ENCODE data around the gene GALNT18. TPM values are rescaled to one million over a fixed set of nuclear protein-coding genes. Genes with fewer than 3 reads are reported as not detected.
A peak's percentile ranks its signal among the peaks of the same experiment; 100 is the strongest.

GALNT18 gene
- total RNA-seq, 6 experiments from 2014 or later, result 3.7 to 11.4 (median 7.8) TPM

DNA sequence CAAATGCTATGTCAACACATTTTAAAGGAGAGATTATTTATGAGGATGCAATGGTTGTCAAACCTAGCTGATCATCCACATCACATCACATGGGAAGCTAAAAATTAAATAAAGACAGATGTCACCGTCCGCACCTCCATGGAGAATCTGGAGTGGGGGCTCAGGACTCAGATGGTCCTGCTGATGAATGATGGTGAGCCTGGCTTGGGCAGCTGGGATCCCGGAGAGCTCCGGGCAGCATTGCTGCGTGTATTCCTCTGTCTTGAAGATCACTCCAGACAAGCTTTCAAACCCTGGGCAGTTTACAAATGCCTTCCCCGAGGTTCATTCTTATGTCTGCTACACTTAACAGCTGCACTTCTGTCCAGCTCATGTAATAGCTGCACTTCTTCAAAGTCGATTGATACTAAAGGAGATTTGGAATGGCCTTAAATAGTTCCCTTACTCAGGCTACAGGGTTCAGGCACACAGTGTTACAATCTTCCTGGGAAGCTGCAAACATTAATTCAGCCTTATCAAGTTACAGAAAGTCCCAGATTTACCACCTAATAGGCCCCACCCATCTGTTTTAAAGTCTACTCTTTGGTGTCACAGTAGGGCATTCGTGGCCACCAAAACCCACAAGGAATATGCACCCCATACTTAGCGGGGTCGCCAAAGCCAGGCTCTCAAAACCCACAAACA is 234.0 kb downstream of the GALNT18 start:
- intact Hi-C loops (cut with DNase I), result no loop called here
- Histone ChIP-seq H3K36me3 (no peaks in the 10 kb centered on the region), H3K4me1 (peaks cover 0 to 7% (median 0%) of the 10 kb centered on the region in 4 donors), H3K27me3 (no peaks in the 10 kb centered on the region), H3K27ac (no peak overlapping the region), H3K4me3 (no peak overlapping the region), H3K9me3 (no peaks in the 10 kb centered on the region)
- 87% methylated on average over 7 of the region's 10 CpGs for WGBS (ENCODE audit: insufficient coverage, low coverage, low lambda C conversion rate, missing lambda C conversion rate)
- TF ChIP-seq, protein P1, sequence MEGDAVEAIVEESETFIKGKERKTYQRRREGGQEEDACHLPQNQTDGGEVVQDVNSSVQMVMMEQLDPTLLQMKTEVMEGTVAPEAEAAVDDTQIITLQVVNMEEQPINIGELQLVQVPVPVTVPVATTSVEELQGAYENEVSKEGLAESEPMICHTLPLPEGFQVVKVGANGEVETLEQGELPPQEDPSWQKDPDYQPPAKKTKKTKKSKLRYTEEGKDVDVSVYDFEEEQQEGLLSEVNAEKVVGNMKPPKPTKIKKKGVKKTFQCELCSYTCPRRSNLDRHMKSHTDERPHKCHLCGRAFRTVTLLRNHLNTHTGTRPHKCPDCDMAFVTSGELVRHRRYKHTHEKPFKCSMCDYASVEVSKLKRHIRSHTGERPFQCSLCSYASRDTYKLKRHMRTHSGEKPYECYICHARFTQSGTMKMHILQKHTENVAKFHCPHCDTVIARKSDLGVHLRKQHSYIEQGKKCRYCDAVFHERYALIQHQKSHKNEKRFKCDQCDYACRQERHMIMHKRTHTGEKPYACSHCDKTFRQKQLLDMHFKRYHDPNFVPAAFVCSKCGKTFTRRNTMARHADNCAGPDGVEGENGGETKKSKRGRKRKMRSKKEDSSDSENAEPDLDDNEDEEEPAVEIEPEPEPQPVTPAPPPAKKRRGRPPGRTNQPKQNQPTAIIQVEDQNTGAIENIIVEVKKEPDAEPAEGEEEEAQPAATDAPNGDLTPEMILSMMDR (IDR thresholded peaks at IDR 0.05), result no peak
- TF ChIP-seq POLR2A (IDR thresholded peaks at IDR 0.05), result no peak
- no peak for DNase-seq
- ATAC-seq, result no peak

DNA sequence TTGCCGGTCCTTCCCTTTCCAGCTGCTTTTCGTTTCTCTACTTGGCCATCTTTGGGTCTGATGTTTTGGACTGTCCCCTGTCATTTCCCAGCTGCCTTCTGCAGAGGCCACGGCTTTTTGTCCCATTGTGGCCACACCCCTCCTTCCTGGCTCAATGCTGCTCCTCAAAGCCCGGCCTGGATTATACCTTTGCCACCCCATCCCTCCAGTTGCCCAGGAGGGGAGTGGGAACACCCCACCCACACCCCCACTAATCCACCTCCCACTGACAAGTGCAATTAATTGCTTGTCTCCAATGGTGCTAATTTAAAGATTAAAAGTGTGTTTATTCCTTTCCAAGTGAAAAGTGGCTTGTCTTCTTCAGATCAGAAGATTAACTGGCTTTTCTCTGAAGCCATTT is 234.6 kb downstream of the GALNT18 start:
- no peak for TF ChIP-seq POLR2A (IDR thresholded peaks at IDR 0.05)
- TF ChIP-seq, protein P1 (IDR thresholded peaks at IDR 0.05), result no peak
- WGBS (ENCODE audit: insufficient coverage, low coverage, low lambda C conversion rate, missing lambda C conversion rate), result 67% methylated on average over 4 of the region's 4 CpGs
- intact Hi-C loops (cut with DNase I), result no loop called here

DNA sequence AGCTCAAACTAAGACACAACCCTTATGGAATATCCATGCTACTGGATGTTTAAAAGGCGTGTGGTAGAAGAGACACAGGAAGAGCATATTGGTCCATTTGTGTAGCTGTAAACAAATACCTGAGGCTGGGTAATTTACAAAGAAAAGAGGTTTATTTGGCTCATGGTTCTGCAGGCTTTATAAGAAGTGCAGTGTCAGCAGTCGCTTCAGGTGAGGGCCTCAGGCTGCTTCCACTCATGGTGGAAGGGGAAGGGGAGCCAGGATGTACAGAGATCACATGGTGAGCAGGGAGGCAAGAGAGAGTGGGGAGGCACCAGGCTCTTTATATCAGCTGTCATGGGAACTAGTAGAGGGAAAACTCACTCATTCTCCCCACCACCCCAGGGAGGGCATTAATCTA is 237.0 kb downstream of the GALNT18 start:
- H3K4me1 ChIP-seq, result peaks cover 0 to 7% (median 0%) of the 10 kb centered on the region in 4 donors
- 100% methylated on average over 2 of the region's 2 CpGs for WGBS (ENCODE audit: insufficient coverage, low coverage, low lambda C conversion rate, missing lambda C conversion rate)
- H3K27ac ChIP-seq, result no peak overlapping the region
- intact Hi-C loops (cut with DNase I), result no loop called here
- ATAC-seq (no peak), DNase-seq (no peak)
- H3K36me3 ChIP-seq, result no peaks in the 10 kb centered on the region
- no peak for TF ChIP-seq POLR2A (IDR thresholded peaks at IDR 0.05)
- TF ChIP-seq, protein P1 (IDR thresholded peaks at IDR 0.05), result no peak
- H3K4me3 ChIP-seq, result no peak overlapping the region
- no peaks in the 10 kb centered on the region for H3K27me3 ChIP-seq
- H3K9me3 ChIP-seq, result no peaks in the 10 kb centered on the region

More for the DNA sequence above, 234.6 kb downstream of the GALNT18 start:
- Histone ChIP-seq H3K27me3 (no peaks in the 10 kb centered on the region), H3K9me3 (no peaks in the 10 kb centered on the region), H3K36me3 (no peaks in the 10 kb centered on the region), H3K27ac (no peak overlapping the region), H3K4me3 (no peak overlapping the region), H3K4me1 (peaks cover 0 to 7% (median 0%) of the 10 kb centered on the region in 4 donors)
- no peak for ATAC-seq
- DNase-seq, result no peak

DNA sequence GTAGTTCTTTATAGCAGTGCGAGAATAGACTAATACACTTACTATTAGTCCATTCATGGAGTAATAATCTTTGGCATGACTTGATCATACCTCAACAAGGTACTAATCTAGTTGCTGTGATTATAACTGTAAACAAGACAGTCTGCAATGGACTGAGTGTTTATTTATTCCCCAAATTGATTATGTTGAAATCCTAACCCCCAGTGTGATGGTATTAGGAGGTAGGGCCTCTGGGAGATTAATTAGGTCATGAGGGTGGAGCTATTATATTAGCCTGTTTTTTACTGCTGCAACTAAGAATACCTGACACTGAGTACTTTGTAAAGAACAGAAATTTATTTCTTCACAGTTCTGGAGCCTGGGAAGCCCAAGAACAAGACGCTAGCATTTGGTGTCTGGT is 237.8 kb downstream of the GALNT18 start:
- Histone ChIP-seq H3K4me3 (no peak overlapping the region), H3K4me1 (peaks cover 0 to 7% (median 0%) of the 10 kb centered on the region in 4 donors), H3K36me3 (no peaks in the 10 kb centered on the region), H3K27me3 (no peaks in the 10 kb centered on the region), H3K9me3 (no peaks in the 10 kb centered on the region), H3K27ac (no peak overlapping the region)
- intact Hi-C loops (cut with DNase I), result no loop called here
- 96% methylated on average over 2 of the region's 2 CpGs for WGBS (ENCODE audit: insufficient coverage, low coverage, low lambda C conversion rate, missing lambda C conversion rate)
- TF ChIP-seq, protein P1 (IDR thresholded peaks at IDR 0.05), result no peak
- no peak for TF ChIP-seq POLR2A (IDR thresholded peaks at IDR 0.05)
- DNase-seq (no peak), ATAC-seq (peak in 3 of 4 donors; percentile 33 to 66 (median 64))

Measured in right lobe of liver (tissue), 6 donors.